GM18873 (cell line): Measurements from ENCODE around the gene VTCN1.

Source experiments
- ATAC-seq: cut with Tn5 transposase; IDR thresholded peaks from one replicate; pipeline ENCODE4 v1.9.1; 2021; ENCODE audit warnings: mild to moderate bottlenecking, moderate library complexity, moderate number of reproducible peaks; ENCODE audit not compliant: unreplicated experiment, low FRiP score

Gene VTCN1

GRCh38 chr1:117210386-117210785 is 341 bp downstream of the VTCN1 start:
- ATAC-seq, result no peak

GRCh38 chr1:117209094-117209493 is 1.6 kb downstream of the VTCN1 start:
- no peak for ATAC-seq

GRCh38 chr1:117208580-117208979 is 2.1 kb downstream of the VTCN1 start:
- ATAC-seq, result no peak

- no peak for ATAC-seq
Observed at GRCh38 chr1:117205368-117205767, 5.4 kb downstream of the VTCN1 start.

GRCh38 chr1:117201808-117202207 is 8.9 kb downstream of the VTCN1 start:
- ATAC-seq, result no peak

GRCh38 chr1:117198097-117198496 is 12.6 kb downstream of the VTCN1 start:
- ATAC-seq, result no peak

GRCh38 chr1:117189726-117190125 is 21.0 kb downstream of the VTCN1 start:
- no peak for ATAC-seq

- ATAC-seq, result no peak
Observed at GRCh38 chr1:117188816-117189437, 21.8 kb downstream of the VTCN1 start.

- no peak for ATAC-seq
Observed at GRCh38 chr1:117188170-117188815, 22.4 kb downstream of the VTCN1 start.

GRCh38 chr1:117183112-117183511 is 27.6 kb downstream of the VTCN1 start:
- no peak for ATAC-seq

GRCh38 chr1:117182319-117182718 is 28.4 kb downstream of the VTCN1 start:
- no peak for ATAC-seq

GRCh38 chr1:117181630-117182041 is 29.1 kb downstream of the VTCN1 start:
- ATAC-seq, result no peak

- no peak for ATAC-seq
Observed at GRCh38 chr1:117180147-117180967, 30.4 kb downstream of the VTCN1 start.

GRCh38 chr1:117179471-117179870 is 31.3 kb downstream of the VTCN1 start:
- no peak for ATAC-seq

GRCh38 chr1:117178756-117179155 is 32.0 kb downstream of the VTCN1 start:
- ATAC-seq, result no peak

GRCh38 chr1:117177376-117177775 is 33.4 kb downstream of the VTCN1 start:
- no peak for ATAC-seq

- no peak for ATAC-seq
Observed at GRCh38 chr1:117176579-117176978, 34.1 kb downstream of the VTCN1 start.

GRCh38 chr1:117174851-117175250 is 35.9 kb downstream of the VTCN1 start:
- ATAC-seq, result no peak

- no peak for ATAC-seq
Observed at GRCh38 chr1:117173691-117174090, 37.0 kb downstream of the VTCN1 start.

- no peak for ATAC-seq
Observed at GRCh38 chr1:117173006-117173405, 37.7 kb downstream of the VTCN1 start.

GRCh38 chr1:117171900-117172511 is 38.7 kb downstream of the VTCN1 start:
- no peak for ATAC-seq
